Esophagus muscularis mucosa (tissue), 3 donors: ENCODE results near the gene CIAO2A.

Experiments used
- CTCF ChIP-seq, 3 experiments: fragments of 200-600 bp in 2 of 3; fragments of 450-650 bp in 1 of 3; sonication (generic) in 2 of 3; IDR thresholded peaks; one replicate each; pipeline ENCODE4 v1.5.1; 2017 to 2019; ENCODE audit warnings: antibody characterized with exemption in 3 of 3, mild to moderate bottlenecking in 2 of 3, moderate library complexity in 1 of 3
- POLR2A ChIP-seq: fragments of 450-650 bp; IDR thresholded peaks from one replicate; pipeline ENCODE4 v1.6.1; 2017; ENCODE audit warnings: antibody characterized with exemption, moderate library complexity, mild to moderate bottlenecking, low read depth

GRCh38 chr15:64107337-64107736 lies 13.7 kb upstream of the CIAO2A start:
- TF ChIP-seq CTCF (IDR thresholded peaks at IDR 0.05) (no peak), POLR2A (no peak)
